OCI-LY7 (cell line): ENCODE data around the gene KRT9.
"Not testable (repeated sequence)": the region's sequence is repeated elsewhere in the genome, so short reads cannot be mapped to it uniquely, and the experiment has no call there.

Source experiments
- EZH2phosphoT487 ChIP-seq: fragments of 200-600 bp; sonication (generic); IDR thresholded peaks from 2 replicates; pipeline ENCODE4 v1.6.1; 2018; ENCODE audit warnings: low read depth, borderline replicate concordance, mild to moderate bottlenecking, mixed run types, antibody characterized with exemption, low read length, moderate library complexity, mixed read lengths
- TF ChIP-seq, protein P1 (sequence below): fragments of 200-600 bp; sonication (generic); conservative IDR thresholded peaks from 2 replicates; pipeline ENCODE4 v1.5.1; 2014; ENCODE audit warnings: mild to moderate bottlenecking, antibody characterized with exemption, low read length, moderate library complexity, mixed read lengths

DNA sequence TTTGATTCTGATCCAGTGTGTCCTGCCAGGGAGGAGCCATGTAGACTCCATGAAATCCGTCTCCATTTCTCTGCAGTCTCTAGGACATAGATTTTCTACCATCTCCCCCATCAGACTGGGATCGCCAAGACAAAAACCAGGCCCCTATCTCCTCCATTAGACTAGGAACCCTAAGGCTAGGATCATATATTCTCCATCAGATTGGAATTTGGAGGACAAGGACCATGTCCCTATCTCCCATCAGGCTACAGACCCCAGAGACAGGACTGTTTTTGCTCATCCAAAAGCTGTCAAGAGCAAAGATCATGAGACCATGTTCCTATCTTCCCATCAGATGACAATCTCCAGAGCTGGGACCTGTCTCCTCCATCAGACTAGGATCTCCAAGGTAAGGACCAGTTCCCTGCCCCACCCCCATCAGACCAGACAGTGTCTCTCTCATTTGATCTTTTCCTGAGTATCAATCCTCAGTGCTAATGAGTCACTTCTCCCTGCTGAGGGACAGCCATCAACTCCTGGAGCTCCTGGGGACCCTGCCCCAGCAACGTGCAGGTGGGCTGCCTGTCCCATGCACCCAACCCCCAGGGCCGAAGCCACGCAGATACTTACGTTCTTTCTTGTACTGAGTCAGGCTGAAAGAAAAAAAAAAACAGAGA, 48.2 kb upstream of the KRT9 start:
- TF ChIP-seq, protein P1, sequence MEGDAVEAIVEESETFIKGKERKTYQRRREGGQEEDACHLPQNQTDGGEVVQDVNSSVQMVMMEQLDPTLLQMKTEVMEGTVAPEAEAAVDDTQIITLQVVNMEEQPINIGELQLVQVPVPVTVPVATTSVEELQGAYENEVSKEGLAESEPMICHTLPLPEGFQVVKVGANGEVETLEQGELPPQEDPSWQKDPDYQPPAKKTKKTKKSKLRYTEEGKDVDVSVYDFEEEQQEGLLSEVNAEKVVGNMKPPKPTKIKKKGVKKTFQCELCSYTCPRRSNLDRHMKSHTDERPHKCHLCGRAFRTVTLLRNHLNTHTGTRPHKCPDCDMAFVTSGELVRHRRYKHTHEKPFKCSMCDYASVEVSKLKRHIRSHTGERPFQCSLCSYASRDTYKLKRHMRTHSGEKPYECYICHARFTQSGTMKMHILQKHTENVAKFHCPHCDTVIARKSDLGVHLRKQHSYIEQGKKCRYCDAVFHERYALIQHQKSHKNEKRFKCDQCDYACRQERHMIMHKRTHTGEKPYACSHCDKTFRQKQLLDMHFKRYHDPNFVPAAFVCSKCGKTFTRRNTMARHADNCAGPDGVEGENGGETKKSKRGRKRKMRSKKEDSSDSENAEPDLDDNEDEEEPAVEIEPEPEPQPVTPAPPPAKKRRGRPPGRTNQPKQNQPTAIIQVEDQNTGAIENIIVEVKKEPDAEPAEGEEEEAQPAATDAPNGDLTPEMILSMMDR = not testable (repeated sequence)
- TF ChIP-seq EZH2phosphoT487 = not testable (repeated sequence)
